K562 (cell line): Measurements from ENCODE around the gene SLX9. TPM values are rescaled to one million over a fixed set of nuclear protein-coding genes. Genes with fewer than 3 reads are reported as not detected.

Source experiments
- ATAC-seq: fragments of 200-7000 bp; cut with Tn5 transposase; 3 replicates; pipeline ENCODE4 v1.9.1; 2020; ENCODE audit warnings: moderate library complexity
- BruUV-seq: library from RNA; stranded (reverse); fragments of 400-500 nt; replicated peaks from 2 replicates; lab custom pipeline; 2021; lab: Mats Ljungman, UMichigan
- CTCF ChIA-PET: fragments of 300-600 bp; formaldehyde crosslinking; extraction: SDS; loops from one replicate; lab custom pipeline; 2021; ENCODE audit warnings: low intra/inter-chr PET ratio; lab: Yijun Ruan, JAX
- POLR2A ChIA-PET: fragments of 300-600, 350-650 bp; sonication (Branson Sonifier 250); formaldehyde crosslinking; extraction: SDS; loops from one replicate; lab custom pipeline; 2021; ENCODE audit warnings: antibody characterized with exemption, inconsistent platforms; lab: Yijun Ruan, JAX
- DNase-seq, 4 experiments: peaks; one replicate each; pipeline versions ENCODE4 v3.0.0 to v3.0.0-alpha.2; 2011 to 2018; ENCODE audit warnings: low spot score in 3 of 4, mixed read lengths in 3 of 4; ENCODE audit errors: extremely low read depth in 1 of 4
- FAIRE-seq: peaks from 2 replicates; lab custom pipeline; 2011; peaks lifted over from hg19 to GRCh38; lab: Jason Lieb, UNC
- H2AFZ ChIP-seq: 2 replicates; pipeline ENCODE4 v1.6.0; 2011; ENCODE audit warnings: low read depth, low read length, control low read depth, inconsistent platforms
- H3K27ac ChIP-seq: fragments of 200-600 bp; 3 replicates; pipeline ENCODE4 v1.8.0; 2011; ENCODE audit warnings: low read depth, mild to moderate bottlenecking, control low read depth, inconsistent platforms, low read length, moderate library complexity, mixed read lengths; ENCODE audit errors: extremely low read depth
- H3K27me3 ChIP-seq, 2 experiments: fragments of 300-600 bp in 1 of 2; 2 replicates in 1 of 2; 3 replicates in 1 of 2; pipeline versions ENCODE4 v1.6.0 to v1.8.0; 2011; ENCODE audit warnings: inconsistent platforms in 2 of 2, low read length in 2 of 2, mild to moderate bottlenecking in 1 of 2, mixed read lengths in 1 of 2, moderate library complexity in 1 of 2; ENCODE audit not compliant: control insufficient read depth in 2 of 2, insufficient read depth in 2 of 2
- H3K36me3 ChIP-seq: fragments of 300-600 bp; 3 replicates; pipeline ENCODE4 v1.8.0; 2011; ENCODE audit warnings: mild to moderate bottlenecking, low read length, inconsistent platforms; ENCODE audit not compliant: control insufficient read depth, insufficient read depth
- H3K4me1 ChIP-seq, 2 experiments: fragments of 200-600 bp in 1 of 2; replicated peaks in 1 of 2; 2 replicates in 1 of 2; 3 replicates in 1 of 2; pipeline versions ENCODE4 v1.5.1 to v1.8.0; 2011; ENCODE audit warnings: inconsistent platforms in 2 of 2, low read length in 2 of 2, mild to moderate bottlenecking in 1 of 2, mixed read lengths in 1 of 2, moderate library complexity in 1 of 2; ENCODE audit not compliant: control insufficient read depth in 2 of 2, insufficient read depth in 2 of 2
- H3K4me2 ChIP-seq: 2 replicates; pipeline ENCODE4 v1.6.1; 2011; ENCODE audit warnings: low read length, control low read depth, inconsistent platforms, mixed read lengths; ENCODE audit not compliant: insufficient read depth
- H3K4me3 ChIP-seq: fragments of 200-600 bp; sonication (generic), shearing (Covaris generic); 2 replicates; pipeline ENCODE4 v1.5.1; 2016; ENCODE audit warnings: control low read depth, inconsistent platforms
- H3K79me2 ChIP-seq: fragments of 200-600 bp; 3 replicates; pipeline ENCODE4 v1.8.0; 2011; ENCODE audit warnings: low read length, inconsistent platforms; ENCODE audit not compliant: control insufficient read depth, insufficient read depth
- H3K9ac ChIP-seq, 2 experiments: 2 replicates each; pipeline versions ENCODE4 v1.6.0 to v1.6.1; 2011; ENCODE audit warnings: low read depth in 2 of 2, low read length in 2 of 2, control low read depth in 1 of 2, inconsistent platforms in 1 of 2, mild to moderate bottlenecking in 1 of 2, mixed read lengths in 1 of 2; ENCODE audit not compliant: insufficient read depth in 1 of 2
- H3K9me1 ChIP-seq: one replicate; pipeline ENCODE4 v1.6.0; 2011; ENCODE audit warnings: inconsistent platforms, mild to moderate bottlenecking, low read length, moderate library complexity; ENCODE audit not compliant: control insufficient read depth, insufficient read depth
- H3K9me3 ChIP-seq: replicated peaks from 2 replicates; pipeline ENCODE4 v1.5.1; 2011; ENCODE audit warnings: low read depth, low read length, inconsistent platforms; ENCODE audit not compliant: control insufficient read depth, insufficient read depth
- H4K20me1 ChIP-seq: replicated peaks from 2 replicates; pipeline ENCODE4 v1.6.1; 2011; ENCODE audit warnings: low read length, inconsistent platforms, mixed read lengths; ENCODE audit not compliant: control insufficient read depth, insufficient read depth
- CTCF ChIP-seq, 3 experiments: IDR thresholded peaks in 2 of 3; conservative IDR thresholded peaks in 1 of 3; 2 replicates each; pipeline ENCODE4 v1.5.1; 2011 to 2012; ENCODE audit warnings: low read length in 3 of 3, mild to moderate bottlenecking in 3 of 3, control low read depth in 2 of 3, improper control_type of control experiment in 1 of 3, inconsistent platforms in 1 of 3, low read depth in 1 of 3, mixed read lengths in 1 of 3, moderate library complexity in 1 of 3; ENCODE audit not compliant: insufficient read depth in 2 of 3
- E2F6 ChIP-seq, 2 experiments: IDR thresholded peaks; 2 replicates each; pipeline ENCODE4 v1.6.1; 2011; ENCODE audit warnings: borderline replicate concordance in 1 of 2, control low read depth in 1 of 2, low read depth in 1 of 2, low read length in 1 of 2, mild to moderate bottlenecking in 1 of 2, mixed read lengths in 1 of 2, moderate library complexity in 1 of 2; ENCODE audit not compliant: insufficient read depth in 1 of 2, insufficient read length in 1 of 2, poor library complexity in 1 of 2, severe bottlenecking in 1 of 2; ENCODE audit errors: extremely low read depth in 1 of 2
- ESRRA ChIP-seq: fragments of 450-650 bp; IDR thresholded peaks from 2 replicates; pipeline ENCODE4 v1.6.1; 2014; ENCODE audit warnings: low read depth, mild to moderate bottlenecking, moderate library complexity, borderline replicate concordance
- FOSL1 ChIP-seq: fragments of 200-800 bp; sonication (Bioruptor generic); conservative IDR thresholded peaks from 2 replicates; pipeline ENCODE4 v1.6.1; 2016; ENCODE audit warnings: missing genetic modification characterization, missing compliant biosample characterization
- MAX ChIP-seq: sonication (generic); formaldehyde crosslinking; IDR thresholded peaks from 2 replicates; pipeline ENCODE4 v1.9.0; 2022; ENCODE audit warnings: mild to moderate bottlenecking, missing genetic modification reagents
- TEAD1 ChIP-seq, 2 experiments: fragments of 450-650 bp in 1 of 2; sonication (generic) in 1 of 2; formaldehyde crosslinking; IDR thresholded peaks; 2 replicates each; pipeline versions ENCODE4 v1.4.0 to v1.8.0; 2020 to 2022; ENCODE audit warnings: mild to moderate bottlenecking in 2 of 2, missing genetic modification reagents in 1 of 2
- TRIM24 ChIP-seq, 2 experiments: fragments of 450-650 bp; IDR thresholded peaks; 2 replicates each; pipeline ENCODE4 v1.6.1; 2016
- USF2 ChIP-seq: sonication (generic); formaldehyde crosslinking; IDR thresholded peaks from 2 replicates; pipeline ENCODE4 v1.5.0; 2020; ENCODE audit warnings: missing genetic modification reagents
- WGBS: fragments of 100-300 bp; shearing (Covaris generic); methylation state at CpG from one replicate; pipeline ENCODE4 v1.1.6; 2016; ENCODE audit warnings: low coverage, mixed read lengths; ENCODE audit not compliant: insufficient coverage; ENCODE audit errors: missing lambda C conversion rate; 5-methylcytosine and 5-hydroxymethylcytosine counted together
- in situ Hi-C: fragments of 300-500 bp; cut with MboI; formaldehyde crosslinking; loops from 4 replicates; pipeline ENCODE4 v1.15.0; 2018; ENCODE audit warnings: inconsistent platforms, mixed read lengths
- intact Hi-C: fragments of 100-400 bp; cut with micrococcal nuclease; formaldehyde crosslinking; loops from 2 replicates; pipeline ENCODE4 v1.14.2; 2022
- polyA plus RNA-seq, 8 experiments: library from polyadenylated mRNA; depleted of rRNA in 4 of 8; stranded (reverse) in 5 of 8; unstranded in 3 of 8; fragments of >200 nt; fragmentation: Nextera tagmentation in 2 of 8; fragmentation: Illumina TruSeq in 1 of 8; extraction: Ambion mirVana in 2 of 8; extraction: Trizol in 1 of 8; gene quantifications; 2 replicates each; pipeline versions ENCODE4 v1.2.1 to v1.2.3, GENCODE V29; 2011 to 2014; ENCODE audit warnings: inconsistent platforms in 1 of 8, missing spikeins in 1 of 8
- total RNA-seq, 7 experiments: library from RNA; depleted of rRNA in 6 of 7; stranded (reverse); fragments of >200 nt in 6 of 7; fragmentation: Illumina TruSeq in 2 of 7; extraction: Trizol in 2 of 7; gene quantifications; 2 replicates each; pipeline versions ENCODE4 v1.2.1 to v1.2.3, GENCODE V29; 2011 to 2021; ENCODE audit warnings: low replicate concordance in 1 of 7
- TF ChIP-seq, protein P1 (sequence below), 2 experiments: fragments of 450-650 bp in 1 of 2; sonication (generic) in 1 of 2; formaldehyde crosslinking in 1 of 2; IDR thresholded peaks in 1 of 2; conservative IDR thresholded peaks in 1 of 2; 2 replicates each; pipeline versions ENCODE4 v1.6.1 to v1.8.1; 2016 to 2023; ENCODE audit warnings: mild to moderate bottlenecking in 2 of 2, moderate library complexity in 2 of 2, inconsistent platforms in 1 of 2, missing genetic modification reagents in 1 of 2
- TF ChIP-seq, protein P2 (sequence below): sonication (generic); formaldehyde crosslinking; IDR thresholded peaks from 2 replicates; pipeline ENCODE4 v1.9.0; 2022; ENCODE audit warnings: mild to moderate bottlenecking, missing genetic modification reagents

The SLX9 gene
- total and polyA plus RNA-seq, 9 of the 15 experiments (the other 6 are each of a cell fraction or from before 2014, with no cell fraction given), result 1.2 to 75.5 (median 16.5) TPM

DNA sequence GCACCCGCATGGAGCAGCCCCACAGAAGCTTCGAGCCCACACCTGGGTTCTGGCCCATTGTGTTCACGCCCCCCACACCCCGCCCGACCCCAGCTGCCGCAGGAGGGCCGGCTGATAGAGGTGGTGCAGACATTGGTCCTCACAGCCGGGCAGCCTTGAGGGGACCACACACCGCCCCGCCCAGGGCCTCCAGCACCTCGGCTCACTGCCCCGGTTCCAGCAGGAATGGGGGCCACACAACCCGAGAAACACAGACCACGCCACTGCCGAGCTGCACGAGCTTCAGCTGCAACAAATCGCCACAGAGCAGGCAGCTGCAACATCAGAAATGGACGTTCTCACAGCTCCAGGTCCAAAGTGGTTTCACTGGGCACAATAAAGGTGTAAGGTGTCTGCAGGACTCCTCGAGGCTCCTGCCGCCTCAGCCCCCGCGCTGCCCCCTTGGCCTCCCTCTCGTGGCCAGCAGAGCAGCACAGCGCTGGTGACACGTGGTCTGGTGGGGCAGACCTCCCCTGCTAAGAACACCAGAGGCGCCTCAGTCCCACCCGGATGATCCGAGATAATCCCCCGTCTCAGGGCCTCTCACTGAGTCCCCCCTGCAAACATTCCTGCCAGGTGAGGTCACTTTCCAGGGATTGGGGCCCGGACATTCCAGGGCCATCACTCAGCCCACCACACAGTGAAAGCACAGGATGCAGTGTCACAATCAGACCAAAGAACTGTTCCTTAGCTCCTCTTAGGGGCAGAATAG lies 72.3 kb downstream of the SLX9 start:
- FAIRE-seq, result no peak
- 4% methylated on average over 29 of the region's 30 CpGs for WGBS
- no peak overlapping the region for H2AFZ ChIP-seq
- peak in 1 of 2 experiments; percentile 83; a peak in 2 of 4 replicates for TF ChIP-seq TEAD1 (CRISPR knock-in tag; IDR thresholded peaks at IDR 0.05)
- TF ChIP-seq, protein P1, sequence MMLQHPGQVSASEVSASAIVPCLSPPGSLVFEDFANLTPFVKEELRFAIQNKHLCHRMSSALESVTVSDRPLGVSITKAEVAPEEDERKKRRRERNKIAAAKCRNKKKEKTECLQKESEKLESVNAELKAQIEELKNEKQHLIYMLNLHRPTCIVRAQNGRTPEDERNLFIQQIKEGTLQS (IDR thresholded peaks at IDR 0.05), result peak; percentile 40; the same call in 1 of the 2 replicates
- TF ChIP-seq, protein P1 (CRISPR knock-in tag; conservative IDR thresholded peaks at IDR 0.05), result no peak
- peak; percentile 56 for TF ChIP-seq FOSL1 (tag)
- TF ChIP-seq CTCF (IDR thresholded peaks at IDR 0.05 in 2 of 3, conservative IDR thresholded peaks at IDR 0.05 in 1 of 3; ENCODE audit: insufficient read depth in 2 of 3, low read depth in 1 of 3, low read length in 3 of 3), result peak in 2 of 3 experiments; percentile 22 to 25; a peak in 1 of 6 replicates
- TF ChIP-seq TRIM24 (IDR thresholded peaks at IDR 0.05), result no peak
- TF ChIP-seq E2F6 (IDR thresholded peaks at IDR 0.05; ENCODE audit: borderline replicate concordance in 1 of 2, extremely low read depth in 1 of 2, insufficient read depth in 1 of 2, insufficient read length in 1 of 2, low read depth in 1 of 2, low read length in 1 of 2, poor library complexity in 1 of 2, severe bottlenecking in 1 of 2), result peak in 1 of 2 experiments; percentile 36
- TF ChIP-seq, protein P2, sequence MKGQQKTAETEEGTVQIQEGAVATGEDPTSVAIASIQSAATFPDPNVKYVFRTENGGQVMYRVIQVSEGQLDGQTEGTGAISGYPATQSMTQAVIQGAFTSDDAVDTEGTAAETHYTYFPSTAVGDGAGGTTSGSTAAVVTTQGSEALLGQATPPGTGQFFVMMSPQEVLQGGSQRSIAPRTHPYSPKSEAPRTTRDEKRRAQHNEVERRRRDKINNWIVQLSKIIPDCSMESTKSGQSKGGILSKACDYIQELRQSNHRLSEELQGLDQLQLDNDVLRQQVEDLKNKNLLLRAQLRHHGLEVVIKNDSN (CRISPR knock-in tag), result peak; percentile 59
- peak; percentile 57; the same call in 1 of the 2 replicates for TF ChIP-seq MAX (CRISPR knock-in tag)
- TF ChIP-seq USF2 (CRISPR knock-in tag), result peak; percentile 51
- TF ChIP-seq ESRRA, result no peak
- TF ChIP-seq, all 486 proteins: peak for 8
- Histone ChIP-seq H3K4me3 (no peak overlapping the region), H3K9me3 (no peaks in the 10 kb centered on the region), H3K4me1 (peaks cover 0 to 31% of the 10 kb centered on the region in 2 experiments; a peak in 2 of 5 replicates), H3K4me2 (no peak overlapping the region), H3K36me3 (no peaks in the 10 kb centered on the region), H3K9me1 (no peaks in the 10 kb centered on the region), H4K20me1 (no peaks in the 10 kb centered on the region; the same call in 1 of the 2 replicates), H3K27ac (no peak overlapping the region), H3K27me3 (peaks cover 67 to 70% of the 10 kb centered on the region in 2 experiments), H3K9ac (no peak overlapping the region), H3K79me2 (no peaks in the 10 kb centered on the region)
- in situ Hi-C loops, result no loop called here
- ChIA-PET POLR2A (interaction anchor here (0.6 to 0.7 kb wide), 2 partner anchors 34 to 72 kb away, joined by 3 to 4 read pairs; no protein-coding TSS in a partner anchor), CTCF (no interaction called here)
- intact Hi-C loops, result loop anchor here (10.0 kb wide), 1 partner anchor 123 kb away; no protein-coding TSS in a partner anchor
- DNase-seq (no peak), ATAC-seq (peak; percentile 31)
- no TSS peak for BruUV-seq
